Measurements from ENCODE around the gene CA11. TPM values are rescaled to one million over a fixed set of nuclear protein-coding genes. Genes with fewer than 3 reads are reported as not detected.

Gene CA11
- total and polyA plus RNA-seq, 2 of the 8 experiments (the other 6 are each of a cell fraction or from before 2014, with no cell fraction given): 51.7 to 71.4 TPM

DNA sequence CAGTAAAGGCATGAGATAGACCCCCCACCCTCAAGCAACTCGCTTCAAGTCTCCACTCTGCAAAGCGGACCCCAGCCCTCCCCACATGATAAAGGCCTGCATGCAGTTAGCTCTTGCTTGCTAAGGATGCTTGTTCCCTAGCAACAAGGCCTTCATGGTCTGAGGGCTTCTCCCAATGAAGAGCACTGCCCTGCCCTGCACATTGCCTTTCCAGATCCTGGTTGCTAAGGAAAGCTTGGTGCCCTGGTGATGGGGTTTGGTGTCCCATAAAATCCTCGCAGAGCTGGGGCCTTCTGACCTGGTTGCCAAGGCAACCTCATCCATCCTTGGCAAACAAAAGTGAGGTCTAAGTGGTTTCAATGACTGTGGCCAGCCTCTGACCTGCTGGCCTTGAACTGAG lies 14.8 kb downstream of the CA11 start:
- Histone ChIP-seq H3K79me2 (ENCODE audit: control insufficient read depth in 1 of 2, insufficient read depth in 2 of 2, low read length in 2 of 2) (0 out of 4 replicates have a peak, but pooled peaks cover 0 to 1% of the 10 kb centered on the region in 2 experiments), H3K36me3 (ENCODE audit: control insufficient read depth in 2 of 4, insufficient read depth in 4 of 4, low read length in 3 of 4) (peaks cover 0 to 6% (median under 1%) of the 10 kb centered on the region in 4 experiments; a peak in 1 of 8 replicates), H3K23me2 (ENCODE audit: low read depth, low read length) (peaks cover 17% of the 10 kb centered on the region), H4K8ac (ENCODE audit: extremely low read depth, insufficient read depth, low read length) (no peak overlapping the region), H4K20me1 (replicated peaks in 1 of 2; ENCODE audit: control insufficient read depth in 1 of 2, insufficient read depth in 2 of 2, low read length in 2 of 2) (peaks cover 2 to 8% of the 10 kb centered on the region in 2 experiments), H3K4me2 (ENCODE audit: insufficient read depth in 1 of 2, low read depth in 2 of 2, low read length in 2 of 2) (peak overlapping the region; percentile 69 to 83), H2BK12ac (ENCODE audit: low read depth, low read length) (no peak overlapping the region; the same call in 1 of the 2 replicates), H3K4me1 (replicated peaks in 1 of 4; ENCODE audit: control insufficient read depth in 3 of 4, insufficient read depth in 4 of 4, low read length in 3 of 4) (peaks cover 4 to 29% (median 22%) of the 10 kb centered on the region in 4 experiments), H3K27me3 (replicated peaks in 1 of 4; ENCODE audit: control insufficient read depth in 3 of 4, extremely low read depth in 1 of 4, insufficient read depth in 3 of 4, low read length in 3 of 4) (no peaks in the 10 kb centered on the region; a peak in 1 of 7 replicates), H2BK15ac (ENCODE audit: low read length) (no peak overlapping the region), H3K56ac (replicated peaks; ENCODE audit: insufficient read length, low read depth, low read length) (no peak overlapping the region), H4K5ac (ENCODE audit: insufficient read length, low read depth, low read length) (peak overlapping the region; percentile 31), H2AK5ac (ENCODE audit: low read depth, low read length) (no peak overlapping the region), H2BK20ac (ENCODE audit: low read length) (no peak overlapping the region), H3K18ac (ENCODE audit: extremely low read depth, low read length) (0 out of 2 replicates have a peak overlapping the region, but pooled peaks have one; percentile 29), H3K9me3 (ENCODE audit: insufficient read depth in 2 of 2, low read depth in 1 of 2, low read length in 1 of 2) (no peaks in the 10 kb centered on the region), H3K23ac (ENCODE audit: insufficient read length) (no peak overlapping the region), H3K9ac (replicated peaks in 1 of 4; ENCODE audit: extremely low read depth in 1 of 4, low read depth in 3 of 4, low read length in 3 of 4) (peak overlapping the region in 2 of 4 experiments; percentile 45 to 48; a peak in 2 of 7 replicates), H2AFZ (ENCODE audit: low read length) (no peak overlapping the region), H3K14ac (ENCODE audit: insufficient read length) (no peak overlapping the region), H3K79me1 (ENCODE audit: low read depth, low read length) (no peaks in the 10 kb centered on the region), H4K91ac (replicated peaks; ENCODE audit: insufficient read length, low read length) (peak overlapping the region; percentile 48), H3K4me3 (ENCODE audit: extremely low read depth in 1 of 4, insufficient read depth in 2 of 4, low read depth in 3 of 4, low read length in 4 of 4) (peak overlapping the region; percentile 3 to 55 (median 28); a peak in 5 of 8 replicates), H3K27ac (ENCODE audit: low read depth, low read length) (peak overlapping the region; percentile 71; the same call in 1 of the 2 replicates), H3K4ac (replicated peaks; ENCODE audit: insufficient read length, low read depth, low read length) (no peak overlapping the region), H2BK5ac (ENCODE audit: low read depth, low read length) (no peak overlapping the region; the same call in 1 of the 2 replicates), H2BK120ac (replicated peaks; ENCODE audit: low read depth, low read length) (no peak overlapping the region)
- FAIRE-seq (no peak), DNase-seq (ENCODE audit: low read depth in 1 of 2, low spot score in 2 of 2) (no peak)
- ChIA-PET CTCF (ENCODE audit: partially characterized antibody) (interaction anchor here (0.5 to 1.9 kb wide), 12 partner anchors 9 to 433 kb away, joined by 3 to 7 read pairs (median 3); partner anchors contain the start of gene CA11), POLR2A (ENCODE audit: partially characterized antibody) (interaction anchor here (0.9 to 30.9 kb wide), 13 partner anchors 10 to 275 kb away, joined by 3 to 788 read pairs (median 4); partner anchors contain the start of genes CA11, FAM83E, RPL18 and SPACA4)
- TF ChIP-seq YY1 (IDR thresholded peaks at IDR 0.05; ENCODE audit: low read depth, low read length) (no peak), JUN (IDR thresholded peaks at IDR 0.05; ENCODE audit: low read depth, low read length) (no peak), POLR2AphosphoS5 (IDR thresholded peaks at IDR 0.05; ENCODE audit: low read depth, low read length) (0 out of 2 replicates have a peak, but pooled peaks have one; percentile 10), SP4 (IDR thresholded peaks at IDR 0.05; ENCODE audit: low read length) (no peak), POLR2A (IDR thresholded peaks at IDR 0.05; ENCODE audit: control extremely low read depth in 1 of 2, low read depth in 2 of 2, low read length in 2 of 2) (no peak; a peak in 1 of 3 replicates), SP1 (IDR thresholded peaks at IDR 0.05; ENCODE audit: low read depth, low read length) (no peak)
- TF ChIP-seq, protein P1, sequence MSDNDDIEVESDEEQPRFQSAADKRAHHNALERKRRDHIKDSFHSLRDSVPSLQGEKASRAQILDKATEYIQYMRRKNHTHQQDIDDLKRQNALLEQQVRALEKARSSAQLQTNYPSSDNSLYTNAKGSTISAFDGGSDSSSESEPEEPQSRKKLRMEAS (IDR thresholded peaks at IDR 0.05): no peak
- WGBS, 2 experiments (ENCODE audit: extremely low coverage in 1 of 2, insufficient coverage in 1 of 2, insufficient read length in 1 of 2, insufficient replicate concordance in 2 of 2, low coverage in 1 of 2, low lambda C conversion rate in 2 of 2, missing lambda C conversion rate in 1 of 2): 63% methylated on average over 3 of the region's 3 CpGs; no CpG with 5 or more reads in 1 of the 2 experiments

Measured in H1 (cell line).